OCI-LY7 (cell line): ENCODE measurements around the gene RAPH1. TPM values are rescaled to one million over a fixed set of nuclear protein-coding genes. Genes with fewer than 3 reads are reported as not detected.
A peak's percentile ranks its signal among the peaks of the same experiment; 100 is the strongest.

Experiments used
- BruUV-seq: library from RNA; stranded (reverse); fragments of 400-500 nt; replicated peaks from 2 replicates; lab custom pipeline; 2021; lab: Mats Ljungman, UMichigan
- CTCF ChIA-PET: fragments of 300-600 bp; sonication (Branson Sonifier 250); formaldehyde crosslinking; loops from one replicate; lab custom pipeline; 2022; ENCODE audit warnings: antibody characterized with exemption; ENCODE audit not compliant: unreplicated experiment; lab: Charles Lee
- POLR2A ChIA-PET: fragments of 300-600 bp; sonication (Branson Sonifier 250); formaldehyde crosslinking; loops from one replicate; lab custom pipeline; 2022; ENCODE audit warnings: antibody characterized with exemption; lab: Charles Lee
- DNase-seq: peaks from one replicate; pipeline ENCODE4 v3.0.0-alpha.2; 2015; ENCODE audit warnings: low spot score
- H2AFZ ChIP-seq: fragments of 200-600 bp; sonication (generic), shearing (Covaris generic); 2 replicates; pipeline ENCODE4 v1.6.1; 2014; ENCODE audit warnings: mild to moderate bottlenecking, antibody characterized with exemption, low read length, moderate library complexity
- H3K27ac ChIP-seq: fragments of 200-600 bp; sonication (generic); 2 replicates; pipeline ENCODE4 v1.5.1; 2014; ENCODE audit warnings: mixed run types, low read depth, mild to moderate bottlenecking, moderate library complexity, low read length, inconsistent platforms; ENCODE audit not compliant: poor library complexity, severe bottlenecking
- H3K36me3 ChIP-seq: fragments of 200-600 bp; sonication (generic); 2 replicates; pipeline ENCODE4 v1.6.1; 2014; ENCODE audit warnings: mild to moderate bottlenecking, antibody characterized with exemption, low read length, moderate library complexity, mixed read lengths; ENCODE audit not compliant: insufficient read depth
- H3K4me1 ChIP-seq: fragments of 200-600 bp; sonication (generic); 2 replicates; pipeline ENCODE4 v1.5.1; 2014; ENCODE audit warnings: mild to moderate bottlenecking, low read length; ENCODE audit not compliant: insufficient read depth, poor library complexity, severe bottlenecking
- H3K4me2 ChIP-seq: fragments of 200-600 bp; sonication (generic); 2 replicates; pipeline ENCODE4 v1.6.1; 2014; ENCODE audit warnings: mild to moderate bottlenecking, low read length
- H3K4me3 ChIP-seq: fragments of 200-600 bp; sonication (generic); 2 replicates; pipeline ENCODE4 v1.5.1; 2014; ENCODE audit warnings: mild to moderate bottlenecking, low read depth, low read length; ENCODE audit not compliant: poor library complexity, severe bottlenecking
- H3K79me2 ChIP-seq: fragments of 200-600 bp; sonication (generic); 2 replicates; pipeline ENCODE4 v1.6.1; 2016; ENCODE audit warnings: low read depth, mild to moderate bottlenecking, low read length, moderate library complexity, mixed read lengths; ENCODE audit not compliant: insufficient read depth
- H3K9me2 ChIP-seq: fragments of 200-600 bp; sonication (generic); 2 replicates; pipeline ENCODE4 v1.6.1; 2016; ENCODE audit warnings: mild to moderate bottlenecking, low read length, mixed read lengths; ENCODE audit not compliant: insufficient read depth
- H3K9me3 ChIP-seq: fragments of 200-600 bp; sonication (generic); 2 replicates; pipeline ENCODE4 v1.6.1; 2014; ENCODE audit warnings: mild to moderate bottlenecking, mixed run types, low read length, mixed read lengths
- H4K20me1 ChIP-seq: fragments of 200-600 bp; sonication (generic); 2 replicates; pipeline ENCODE4 v1.6.1; 2014; ENCODE audit warnings: mild to moderate bottlenecking, antibody characterized with exemption, low read length, moderate library complexity, mixed read lengths; ENCODE audit not compliant: insufficient read depth
- CTCF ChIP-seq: fragments of 200-600 bp; sonication (generic); conservative IDR thresholded peaks from 2 replicates; pipeline ENCODE4 v1.5.1; 2014; ENCODE audit warnings: mild to moderate bottlenecking, antibody characterized with exemption, low read length, moderate library complexity, mixed read lengths
- EZH2phosphoT487 ChIP-seq: fragments of 200-600 bp; sonication (generic); IDR thresholded peaks from 2 replicates; pipeline ENCODE4 v1.6.1; 2018; ENCODE audit warnings: low read depth, borderline replicate concordance, mild to moderate bottlenecking, mixed run types, antibody characterized with exemption, low read length, moderate library complexity, mixed read lengths
- intact Hi-C: fragments of 100-400 bp; cut with micrococcal nuclease; formaldehyde crosslinking; loops from one replicate; pipeline ENCODE4 v1.10.0; 2022; ENCODE audit not compliant: unreplicated experiment
- total RNA-seq, 2 experiments: library from RNA; depleted of rRNA in 1 of 2; stranded (reverse); fragments of >200 nt in 1 of 2; shearing (Covaris generic) in 1 of 2; gene quantifications; 2 replicates each; pipeline ENCODE4 v1.2.3, GENCODE V29; 2014 to 2022

Gene RAPH1
- total RNA-seq, 2 experiments from 2014 or later, result 4.0 to 21.5 TPM

GRCh38 chr2:203453858-203454451, 81.1 kb downstream of the RAPH1 start:
- H3K9me3 ChIP-seq, result no peaks in the 10 kb centered on the region
- no peak overlapping the region for H3K4me2 ChIP-seq
- H3K79me2 ChIP-seq, result no peaks in the 10 kb centered on the region
- peak; percentile 71 for DNase-seq
- no peak overlapping the region for H2AFZ ChIP-seq
- intact Hi-C loops, result loop anchor here (1.0 to 5.0 kb wide), 4 partner anchors 217 to 882 kb away; partner anchors contain the start of gene CYP20A1
- no peaks in the 10 kb centered on the region for H4K20me1 ChIP-seq
- POLR2A ChIA-PET, result interaction anchor here (0.9 to 1.3 kb wide), 3 partner anchors 13 to 80 kb away, joined by 3 to 5 read pairs (median 5); no protein-coding TSS in a partner anchor
- CTCF ChIA-PET, result interaction anchor here (0.9 to 1.3 kb wide), 2 partner anchors 25 to 229 kb away, joined by 3 read pairs; no protein-coding TSS in a partner anchor
- TF ChIP-seq EZH2phosphoT487, result no peak
- TF ChIP-seq CTCF, result peak; percentile 96
- no peak overlapping the region for H3K4me3 ChIP-seq
- BruUV-seq, result no TSS peak
- peaks cover 77% of the 10 kb centered on the region for H3K36me3 ChIP-seq
- no peak overlapping the region for H3K27ac ChIP-seq
- H3K4me1 ChIP-seq, result peaks cover 9% of the 10 kb centered on the region
- H3K9me2 ChIP-seq, result no peaks in the 10 kb centered on the region

GRCh38 chr2:203451689-203452088, 83.4 kb downstream of the RAPH1 start:
- no peak for DNase-seq
- CTCF ChIA-PET, result no interaction called here
- no peaks in the 10 kb centered on the region for H3K79me2 ChIP-seq
- no peak overlapping the region for H3K4me3 ChIP-seq
- TF ChIP-seq CTCF, result no peak
- TF ChIP-seq EZH2phosphoT487, result no peak
- H3K9me3 ChIP-seq, result no peaks in the 10 kb centered on the region
- no peak overlapping the region for H3K4me2 ChIP-seq
- H2AFZ ChIP-seq, result no peak overlapping the region
- intact Hi-C loops, result loop anchor here (5.0 kb wide), 3 partner anchors 214 to 879 kb away; partner anchors contain the start of gene CYP20A1
- H3K36me3 ChIP-seq, result peaks cover 84% of the 10 kb centered on the region
- no peaks in the 10 kb centered on the region for H3K4me1 ChIP-seq
- H3K27ac ChIP-seq, result no peak overlapping the region
- POLR2A ChIA-PET, result no interaction called here
- no peaks in the 10 kb centered on the region for H3K9me2 ChIP-seq
- BruUV-seq, result no TSS peak
- H4K20me1 ChIP-seq, result no peaks in the 10 kb centered on the region

GRCh38 chr2:203451011-203451410, 84.1 kb downstream of the RAPH1 start:
- ChIA-PET POLR2A (no interaction called here), CTCF (no interaction called here)
- BruUV-seq, result no TSS peak
- H4K20me1 ChIP-seq, result no peaks in the 10 kb centered on the region
- intact Hi-C loops, result loop anchor here (5.0 kb wide), 3 partner anchors 214 to 879 kb away; partner anchors contain the start of gene CYP20A1
- H3K79me2 ChIP-seq, result no peaks in the 10 kb centered on the region
- no peak overlapping the region for H3K27ac ChIP-seq
- H2AFZ ChIP-seq, result no peak overlapping the region
- no peaks in the 10 kb centered on the region for H3K4me1 ChIP-seq
- TF ChIP-seq EZH2phosphoT487, result no peak
- no peak for TF ChIP-seq CTCF
- no peak overlapping the region for H3K4me3 ChIP-seq
- peaks cover 85% of the 10 kb centered on the region for H3K36me3 ChIP-seq
- no peaks in the 10 kb centered on the region for H3K9me3 ChIP-seq
- H3K9me2 ChIP-seq, result no peaks in the 10 kb centered on the region
- no peak overlapping the region for H3K4me2 ChIP-seq
- no peak for DNase-seq
